Measurements from ENCODE around the gene HNRNPUL2. TPM values are rescaled to one million over a fixed set of nuclear protein-coding genes. Genes with fewer than 3 reads are reported as not detected.
"Not testable (repeated sequence)": the region's sequence is repeated elsewhere in the genome, so short reads cannot be mapped to it uniquely, and the experiment has no call there.

HNRNPUL2 gene
- total RNA-seq, 3 donors from 2014 or later: 45.3 to 49.4 (median 47.9) TPM

DNA sequence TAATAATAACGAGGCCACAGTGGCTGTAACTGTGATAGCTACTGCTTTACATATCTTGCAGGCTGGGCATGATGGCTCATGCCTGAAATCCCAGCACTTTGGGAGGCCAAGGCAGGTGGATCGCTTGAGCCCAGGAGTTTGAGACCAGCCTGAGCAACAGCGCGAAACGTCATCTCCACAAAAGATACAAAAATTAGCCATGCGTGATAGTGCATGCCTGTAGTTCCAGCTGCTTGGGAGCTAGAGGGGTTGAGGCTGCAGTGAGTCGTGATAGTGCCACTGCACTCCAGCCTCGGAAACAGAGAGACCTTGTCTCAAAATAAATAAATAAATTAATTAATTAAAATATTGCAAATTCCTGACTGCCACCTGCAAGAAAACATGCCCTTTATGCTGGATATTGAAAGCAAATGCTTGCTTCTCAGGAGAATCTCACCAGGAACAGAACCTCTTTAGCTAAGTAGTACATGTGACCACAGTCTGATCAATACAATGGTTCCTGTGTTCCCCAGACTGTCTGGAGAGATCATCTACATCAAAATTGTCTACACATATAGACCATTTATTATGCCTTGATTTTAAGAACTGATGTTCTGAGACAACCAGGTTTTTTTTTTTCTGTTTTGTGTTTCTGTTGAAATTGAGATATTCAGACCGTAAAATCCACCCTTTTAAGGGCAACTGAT lies 20.4 kb upstream of the HNRNPUL2 start:
- H3K4me3 Mint-ChIP-seq: no peak overlapping the region
- no peaks in the 10 kb centered on the region for H3K9me3 Mint-ChIP-seq
- DNase-seq (no peak), ATAC-seq (no peak)
- H3K36me3 Mint-ChIP-seq (ENCODE audit: insufficient read depth): peaks cover 8% of the 10 kb centered on the region
- H3K4me1 Mint-ChIP-seq (ENCODE audit: low read depth): peaks cover 12% of the 10 kb centered on the region
- H3K27me3 Mint-ChIP-seq (ENCODE audit: low read depth): no peaks in the 10 kb centered on the region

DNA sequence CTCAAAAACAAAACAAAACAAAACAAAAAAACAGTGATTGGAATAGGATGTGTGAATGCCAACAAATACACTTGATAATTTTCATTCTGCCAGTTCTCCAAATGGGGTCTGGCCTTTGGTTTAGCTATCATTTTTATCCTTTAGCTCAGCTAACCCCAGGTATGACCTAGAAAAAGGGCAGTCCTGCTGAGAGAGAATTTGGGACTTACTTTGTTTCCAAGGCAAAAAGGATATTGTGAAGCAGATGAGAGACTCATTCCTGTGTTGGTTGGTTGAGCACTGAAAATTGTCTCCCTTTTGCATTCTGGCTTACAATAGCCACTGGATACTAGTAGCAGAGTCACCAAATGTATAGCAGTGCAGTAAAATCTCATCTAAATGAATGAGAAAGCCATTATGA lies 9.9 kb upstream of the HNRNPUL2 start:
- H3K36me3 Mint-ChIP-seq (ENCODE audit: insufficient read depth): peaks cover 16% of the 10 kb centered on the region
- H3K27me3 Mint-ChIP-seq (ENCODE audit: low read depth): no peaks in the 10 kb centered on the region
- no peaks in the 10 kb centered on the region for H3K9me3 Mint-ChIP-seq
- ATAC-seq (no peak), DNase-seq (no peak)
- H3K4me1 Mint-ChIP-seq (ENCODE audit: low read depth): peaks cover 6% of the 10 kb centered on the region
- H3K4me3 Mint-ChIP-seq: no peak overlapping the region

DNA sequence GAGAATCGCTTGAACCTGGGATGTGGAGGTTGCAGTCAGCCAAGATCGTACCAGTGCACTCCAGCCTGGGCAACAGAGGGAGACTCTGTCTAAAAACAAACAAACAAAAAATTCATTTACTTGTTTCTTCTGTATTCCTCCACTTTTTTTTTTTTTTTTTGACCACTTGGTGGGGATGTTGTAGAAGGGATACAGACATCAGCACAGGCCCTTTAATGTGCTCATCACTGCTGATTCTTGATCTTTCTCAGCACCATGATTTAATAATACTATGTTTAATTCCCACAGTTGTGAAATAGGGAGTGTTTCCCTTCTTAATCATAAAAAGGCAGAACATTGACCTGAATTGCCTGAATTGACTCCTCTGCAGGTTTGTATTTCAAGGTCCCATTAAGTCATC lies 5.6 kb upstream of the HNRNPUL2 start:
- no peak overlapping the region for H3K4me3 Mint-ChIP-seq
- H3K9me3 Mint-ChIP-seq: no peaks in the 10 kb centered on the region
- DNase-seq: no peak

DNA sequence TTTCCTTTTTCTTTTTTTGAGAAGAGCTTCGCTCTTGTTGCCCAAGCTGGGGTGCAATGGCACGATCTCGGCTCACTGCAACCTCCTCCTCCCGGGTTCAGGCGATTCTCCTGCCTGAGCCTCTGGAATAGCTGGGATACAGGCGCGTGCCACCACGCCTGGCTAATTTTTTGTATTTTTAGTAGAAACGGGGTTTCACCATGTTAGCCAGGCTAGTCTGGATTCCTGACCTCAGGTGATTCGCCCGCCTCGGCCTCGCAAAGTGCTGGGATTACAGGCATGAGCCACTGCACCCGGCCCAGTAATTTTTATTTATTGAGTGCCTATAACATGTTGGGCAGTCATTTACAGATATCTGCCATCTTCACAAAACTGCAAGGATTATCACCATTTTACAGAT lies 2.8 kb upstream of the HNRNPUL2 start:
- H3K36me3 Mint-ChIP-seq (ENCODE audit: insufficient read depth): peaks cover 18% of the 10 kb centered on the region
- H3K4me1 Mint-ChIP-seq (ENCODE audit: low read depth): peaks cover 26% of the 10 kb centered on the region
- not testable (repeated sequence) for ATAC-seq; H3K9me3 Mint-ChIP-seq; H3K27me3 Mint-ChIP-seq (ENCODE audit: low read depth); DNase-seq
- peak overlapping the region; percentile 99 for H3K4me3 Mint-ChIP-seq

More for the DNA sequence above, 5.6 kb upstream of the HNRNPUL2 start:
- H3K27me3 Mint-ChIP-seq (ENCODE audit: low read depth): no peaks in the 10 kb centered on the region
- H3K36me3 Mint-ChIP-seq (ENCODE audit: insufficient read depth): peaks cover 14% of the 10 kb centered on the region
- peaks cover 21% of the 10 kb centered on the region for H3K4me1 Mint-ChIP-seq (ENCODE audit: low read depth)
- ATAC-seq: no peak

DNA sequence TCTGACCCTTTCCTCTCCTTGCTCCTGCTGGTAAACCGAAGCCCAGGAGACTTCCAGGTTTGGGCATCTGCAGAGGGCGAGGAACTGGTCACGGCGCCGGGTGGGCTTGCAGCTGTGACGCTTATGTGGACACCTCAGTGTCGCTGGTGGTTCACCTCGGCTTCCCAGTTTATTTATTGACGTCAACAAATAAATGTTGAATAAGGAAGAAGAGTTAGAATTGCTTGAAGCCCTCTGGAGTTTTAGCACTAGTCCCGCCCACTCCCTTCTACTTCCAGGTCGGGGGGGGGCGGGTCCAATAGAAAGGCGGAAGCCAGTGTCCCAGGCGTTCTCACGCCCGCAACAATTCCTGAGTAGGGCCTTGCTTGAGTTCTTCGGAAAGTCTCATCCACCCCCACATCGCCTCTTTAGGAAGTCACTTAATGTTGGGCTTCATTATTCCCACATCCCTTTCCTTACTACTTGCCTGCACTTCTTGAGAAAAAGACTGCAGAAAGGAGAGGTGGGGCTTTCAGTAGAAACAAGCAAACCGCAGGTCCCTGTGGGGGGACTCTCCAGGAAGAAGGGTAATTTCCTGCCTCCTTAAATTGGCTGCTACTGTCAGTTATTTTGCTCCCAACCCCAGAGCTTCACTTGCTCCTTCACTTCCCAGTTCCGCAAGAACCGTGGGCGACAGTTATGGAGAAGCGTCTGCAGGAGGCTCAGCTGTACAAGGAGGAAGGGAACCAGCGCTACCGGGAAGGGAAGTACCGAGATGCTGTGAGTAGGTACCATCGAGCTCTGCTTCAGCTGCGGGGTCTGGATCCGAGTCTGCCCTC lies 1.1 kb upstream of the HNRNPUL2 start, which contains the start of gene TTC9C:
TSS of gene TTC9C (plus strand) at position 316 of the 818 bp plus-strand sequence. CDS start at position 679, 363 bp downstream.
- peak; percentile 77 for DNase-seq
- Mint-ChIP-seq H3K9me3 (no peaks in the 10 kb centered on the region), H3K4me1 (ENCODE audit: low read depth) (peaks cover 41% of the 10 kb centered on the region), H3K4me3 (peak within 1 kb of the TSS; percentile 99), H3K36me3 (ENCODE audit: insufficient read depth) (peaks cover 31% of the 10 kb centered on the region), H3K27me3 (ENCODE audit: low read depth) (no peaks in the 10 kb centered on the region)
- peak; percentile 29 to 33 for ATAC-seq

DNA sequence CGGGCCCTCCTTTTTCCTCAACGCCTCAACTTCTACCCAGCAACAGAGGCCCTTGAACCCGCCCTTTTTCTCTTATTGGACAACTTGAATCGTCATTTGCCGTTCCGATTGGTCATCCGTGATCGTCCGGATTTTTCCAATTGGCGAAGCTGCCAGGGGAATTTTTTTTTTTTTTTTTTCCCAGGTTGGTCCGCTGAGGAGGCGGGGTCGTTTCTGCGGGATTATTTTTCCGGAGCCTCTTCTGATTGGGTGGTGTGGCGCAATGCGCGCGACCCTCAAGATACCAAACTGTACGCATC lies 564 bp upstream of the HNRNPUL2 start:
- H3K4me1 Mint-ChIP-seq (ENCODE audit: low read depth): peaks cover 37% of the 10 kb centered on the region
- no peaks in the 10 kb centered on the region for H3K9me3 Mint-ChIP-seq
- peak overlapping the region; percentile 99 for H3K4me3 Mint-ChIP-seq
- DNase-seq (peak; percentile 73), ATAC-seq (peak; percentile 55 to 57)
- no peaks in the 10 kb centered on the region for H3K27me3 Mint-ChIP-seq (ENCODE audit: low read depth)
- peaks cover 31% of the 10 kb centered on the region for H3K36me3 Mint-ChIP-seq (ENCODE audit: insufficient read depth)

DNA sequence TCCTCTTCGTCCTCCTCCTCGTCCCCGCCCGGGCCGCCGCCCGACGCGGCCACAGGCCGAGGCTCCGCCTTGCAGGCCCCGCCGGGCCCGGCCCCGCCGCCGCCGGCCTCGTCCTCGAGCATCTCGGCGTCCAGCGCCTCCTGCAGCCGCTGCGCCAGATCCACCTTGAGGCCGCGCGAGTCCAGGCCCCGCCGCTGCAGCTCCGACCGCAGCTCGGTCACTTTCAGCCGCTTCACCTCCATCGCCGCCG lies 417 bp downstream of the HNRNPUL2 start:
- Mint-ChIP-seq H3K27me3 (ENCODE audit: low read depth) (no peaks in the 10 kb centered on the region), H3K4me3 (peak overlapping the region; percentile 99), H3K9me3 (no peaks in the 10 kb centered on the region), H3K36me3 (ENCODE audit: insufficient read depth) (peaks cover 40% of the 10 kb centered on the region), H3K4me1 (ENCODE audit: low read depth) (peaks cover 46% of the 10 kb centered on the region)
- ATAC-seq (peak; percentile 12 to 13), DNase-seq (no peak)

DNA sequence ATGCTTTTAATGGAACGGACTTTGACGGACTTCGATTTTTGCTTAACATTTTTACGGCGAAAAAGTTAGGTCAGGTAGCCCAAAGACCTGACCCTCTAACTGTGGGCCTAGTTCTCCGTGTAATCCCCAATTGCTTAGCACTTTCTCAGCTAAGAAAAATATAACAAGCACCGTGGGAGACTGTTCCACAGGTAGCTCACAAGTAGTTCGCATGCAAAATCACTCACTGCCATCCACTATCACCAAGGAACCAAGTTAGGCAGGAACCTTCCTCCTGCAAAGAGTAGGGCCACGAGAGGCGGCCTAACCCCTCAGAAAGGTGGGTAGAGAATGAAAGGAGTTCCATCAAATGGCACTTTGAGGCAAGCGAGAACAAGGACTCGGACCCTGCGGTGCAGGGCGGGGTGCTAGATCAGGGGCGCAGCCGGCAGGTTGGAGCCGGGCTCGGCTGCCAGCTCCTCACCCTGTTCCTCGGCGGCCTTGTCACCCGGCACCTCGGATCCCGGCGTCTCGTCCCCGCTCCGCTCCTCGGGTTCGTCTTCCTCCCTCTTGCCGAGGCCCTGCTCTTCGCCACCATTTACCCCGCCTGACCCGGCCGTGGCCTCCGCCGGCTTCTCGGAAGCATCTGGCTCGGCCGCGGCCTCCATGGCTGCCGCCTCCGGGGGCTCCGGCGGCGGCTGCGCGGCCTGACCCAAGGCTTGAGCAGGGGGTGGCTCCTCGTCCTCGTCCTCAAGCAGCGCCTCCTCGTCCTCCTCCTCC lies 922 bp downstream of the HNRNPUL2 start:
- Mint-ChIP-seq H3K27me3 (ENCODE audit: low read depth) (no peaks in the 10 kb centered on the region), H3K36me3 (ENCODE audit: insufficient read depth) (peaks cover 43% of the 10 kb centered on the region), H3K9me3 (no peaks in the 10 kb centered on the region), H3K4me1 (ENCODE audit: low read depth) (peaks cover 48% of the 10 kb centered on the region), H3K4me3 (peak overlapping the region; percentile 99)
- ATAC-seq (no peak), DNase-seq (peak; percentile 19)

DNA sequence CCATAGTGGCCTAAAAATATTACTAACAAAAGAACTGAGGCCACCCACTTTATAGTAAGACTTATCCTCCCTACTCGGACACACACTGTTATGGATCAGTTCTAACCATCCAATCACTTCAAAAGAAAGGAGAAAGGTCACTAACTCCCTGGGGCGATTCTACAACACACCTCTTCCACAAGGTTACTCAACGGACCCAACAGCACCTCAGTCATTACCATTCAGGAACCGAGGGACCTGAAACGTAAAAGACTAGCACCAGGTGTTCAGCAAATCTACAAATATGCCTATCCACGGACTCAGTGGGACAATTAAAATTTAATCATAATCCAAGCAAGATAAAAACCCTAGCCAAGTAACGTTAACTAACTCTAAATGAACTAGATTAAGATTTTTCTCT lies 1.6 kb downstream of the HNRNPUL2 start:
- Mint-ChIP-seq H3K27me3 (ENCODE audit: low read depth) (no peaks in the 10 kb centered on the region), H3K9me3 (no peaks in the 10 kb centered on the region), H3K36me3 (ENCODE audit: insufficient read depth) (peaks cover 48% of the 10 kb centered on the region), H3K4me3 (peak overlapping the region; percentile 99), H3K4me1 (ENCODE audit: low read depth) (peaks cover 45% of the 10 kb centered on the region)
- ATAC-seq (no peak), DNase-seq (no peak)

DNA sequence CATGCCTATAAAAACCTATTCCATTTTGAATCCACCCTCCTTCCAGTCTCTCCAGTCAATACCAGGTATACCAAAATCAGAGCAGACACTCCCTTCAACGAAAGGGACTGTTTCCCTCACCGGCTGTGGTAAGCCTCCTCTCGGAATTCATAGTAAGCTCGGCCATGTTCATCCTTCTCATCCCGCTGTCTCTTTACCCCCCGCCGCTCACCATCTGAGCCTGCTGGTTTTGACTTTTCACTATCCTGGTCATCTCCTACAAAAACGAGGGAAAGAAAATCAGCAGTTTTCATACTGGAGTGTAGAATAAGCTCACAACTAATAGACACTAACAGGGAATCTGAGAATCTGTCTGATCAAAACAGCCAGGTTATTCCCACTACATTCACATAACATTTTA lies 3.1 kb downstream of the HNRNPUL2 start:
- Mint-ChIP-seq H3K9me3 (no peaks in the 10 kb centered on the region), H3K4me1 (ENCODE audit: low read depth) (peaks cover 41% of the 10 kb centered on the region)

DNA sequence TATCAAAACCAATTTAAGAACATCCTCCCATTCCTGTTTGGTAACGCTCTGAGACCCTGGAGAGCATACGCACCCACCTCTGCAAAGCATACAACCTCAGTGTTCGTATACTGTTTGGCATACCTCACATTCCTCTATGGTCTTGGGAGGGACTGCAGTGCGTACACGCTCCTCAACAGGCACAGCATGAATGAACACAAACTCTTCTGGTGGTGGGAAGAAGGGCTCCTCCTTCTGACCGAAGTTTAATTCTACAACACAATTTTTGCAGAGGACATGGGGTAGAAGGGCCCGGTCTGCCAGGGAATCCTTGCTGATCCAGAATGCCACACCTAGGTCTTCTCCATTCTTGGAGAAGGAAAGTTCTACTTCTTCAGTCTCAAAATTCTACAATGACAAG lies 5.3 kb downstream of the HNRNPUL2 start:
- H3K4me1 Mint-ChIP-seq (ENCODE audit: low read depth): peaks cover 45% of the 10 kb centered on the region
- H3K27me3 Mint-ChIP-seq (ENCODE audit: low read depth): no peaks in the 10 kb centered on the region
- no peak for ATAC-seq
- peaks cover 66% of the 10 kb centered on the region for H3K36me3 Mint-ChIP-seq (ENCODE audit: insufficient read depth)
- H3K4me3 Mint-ChIP-seq: no peak overlapping the region
- no peaks in the 10 kb centered on the region for H3K9me3 Mint-ChIP-seq
- DNase-seq: no peak

More for the DNA sequence above, 3.1 kb downstream of the HNRNPUL2 start:
- ATAC-seq (no peak), DNase-seq (no peak)
- H3K27me3 Mint-ChIP-seq (ENCODE audit: low read depth): no peaks in the 10 kb centered on the region
- H3K36me3 Mint-ChIP-seq (ENCODE audit: insufficient read depth): peaks cover 56% of the 10 kb centered on the region
- H3K4me3 Mint-ChIP-seq: peak overlapping the region; percentile 99

DNA sequence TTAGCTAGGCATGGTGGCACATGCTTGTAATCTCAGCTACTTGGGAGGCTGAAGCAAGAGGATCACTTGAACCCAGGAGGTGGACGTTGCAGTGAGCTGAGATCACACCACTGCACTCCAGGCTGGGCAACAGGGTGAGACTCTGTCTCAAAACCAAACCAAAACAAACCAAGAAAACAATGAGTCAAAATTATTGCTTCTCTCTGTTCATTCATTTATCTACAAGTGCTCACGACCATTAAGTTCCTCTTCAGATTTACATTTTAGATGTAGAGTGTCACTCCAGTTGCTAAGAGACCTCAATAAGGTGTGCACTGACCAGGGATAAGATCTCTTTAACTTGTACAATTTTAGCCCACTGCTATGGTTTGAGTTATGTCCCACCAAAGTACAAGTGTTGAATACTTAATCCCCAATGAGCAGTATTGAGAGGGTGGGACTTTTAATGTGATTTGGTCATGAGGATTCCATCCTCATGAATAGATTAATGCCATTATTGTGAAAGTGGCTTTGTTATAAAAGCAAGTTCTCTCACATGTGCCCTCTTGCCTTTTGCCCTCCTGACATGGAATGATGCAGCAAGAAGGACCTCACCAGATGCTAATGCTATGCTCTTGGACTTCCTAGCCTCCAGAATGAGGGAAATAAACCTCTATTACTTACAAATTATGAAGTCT lies 7.8 kb downstream of the HNRNPUL2 start:
- peaks cover 40% of the 10 kb centered on the region for H3K4me1 Mint-ChIP-seq (ENCODE audit: low read depth)
- no peaks in the 10 kb centered on the region for H3K9me3 Mint-ChIP-seq
- no peaks in the 10 kb centered on the region for H3K27me3 Mint-ChIP-seq (ENCODE audit: low read depth)
- H3K4me3 Mint-ChIP-seq: no peak overlapping the region
- no peak for DNase-seq
- H3K36me3 Mint-ChIP-seq (ENCODE audit: insufficient read depth): peaks cover 71% of the 10 kb centered on the region
- ATAC-seq: peak in 1 of 2 donors; percentile 18

DNA sequence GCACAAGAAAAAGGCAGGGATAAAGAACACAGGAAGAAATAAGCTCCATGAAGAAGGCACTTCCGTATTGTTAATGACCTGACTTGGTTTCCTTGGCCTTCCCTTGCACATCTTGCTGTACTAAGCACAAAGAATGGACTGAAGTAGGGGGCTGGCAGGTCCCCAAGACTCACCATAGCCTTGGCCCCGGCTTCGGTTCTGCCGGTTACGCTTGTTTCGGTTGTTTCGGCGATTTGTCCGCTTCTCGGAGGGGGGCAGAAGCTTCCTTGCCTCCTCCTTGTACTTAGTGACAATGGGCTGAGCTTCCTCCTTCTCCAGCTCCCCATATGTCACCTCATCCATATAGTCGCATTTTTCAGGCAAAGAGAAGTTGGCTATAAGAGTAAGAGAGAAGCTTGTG lies 10.4 kb downstream of the HNRNPUL2 start:
- Mint-ChIP-seq H3K27me3 (ENCODE audit: low read depth) (no peaks in the 10 kb centered on the region), H3K36me3 (ENCODE audit: insufficient read depth) (peaks cover 61% of the 10 kb centered on the region), H3K4me1 (ENCODE audit: low read depth) (peaks cover 39% of the 10 kb centered on the region), H3K4me3 (no peak overlapping the region), H3K9me3 (no peaks in the 10 kb centered on the region)
- no peak for DNase-seq
- no peak for ATAC-seq

DNA sequence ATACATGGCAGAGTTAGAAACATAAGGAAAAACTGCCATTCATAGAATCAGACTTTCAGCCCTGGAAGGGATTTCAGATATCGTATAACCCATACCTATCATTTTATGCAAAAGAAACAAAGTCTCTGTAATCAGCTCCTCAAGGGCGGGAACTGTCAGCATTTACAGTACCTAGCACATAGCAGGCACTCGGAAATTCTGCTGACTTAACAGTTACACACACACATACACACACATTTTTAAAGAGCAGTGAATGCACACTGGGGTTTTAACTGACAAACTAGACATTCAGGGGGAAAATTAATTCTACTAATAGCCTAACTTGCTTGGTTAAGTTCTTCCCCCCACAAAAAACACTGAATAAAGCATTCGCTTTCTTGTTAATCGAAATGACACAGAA lies 11.1 kb downstream of the HNRNPUL2 start:
- no peak for DNase-seq
- no peaks in the 10 kb centered on the region for H3K27me3 Mint-ChIP-seq (ENCODE audit: low read depth)
- H3K4me3 Mint-ChIP-seq: no peak overlapping the region
- no peaks in the 10 kb centered on the region for H3K9me3 Mint-ChIP-seq
- ATAC-seq: no peak
- H3K36me3 Mint-ChIP-seq (ENCODE audit: insufficient read depth): peaks cover 58% of the 10 kb centered on the region
- peaks cover 35% of the 10 kb centered on the region for H3K4me1 Mint-ChIP-seq (ENCODE audit: low read depth)

Measured in activated T-cell treated with anti-CD3 and anti-CD28 coated beads, Interleukin-2, amount 50 U/mL, for 4 hours (primary cell).